KG1 (cell line): ENCODE data around the gene PDE3B.
A peak's percentile ranks its signal among the peaks of the same experiment; 100 is the strongest.
"Not testable (repeated sequence)": the region's sequence is repeated elsewhere in the genome, so short reads cannot be mapped to it uniquely, and the experiment has no call there.

Experiments
- DNase-seq: peaks from one replicate; lab custom pipeline; 2025; lab: John Stamatoyannopoulos, UW

Gene PDE3B

DNA sequence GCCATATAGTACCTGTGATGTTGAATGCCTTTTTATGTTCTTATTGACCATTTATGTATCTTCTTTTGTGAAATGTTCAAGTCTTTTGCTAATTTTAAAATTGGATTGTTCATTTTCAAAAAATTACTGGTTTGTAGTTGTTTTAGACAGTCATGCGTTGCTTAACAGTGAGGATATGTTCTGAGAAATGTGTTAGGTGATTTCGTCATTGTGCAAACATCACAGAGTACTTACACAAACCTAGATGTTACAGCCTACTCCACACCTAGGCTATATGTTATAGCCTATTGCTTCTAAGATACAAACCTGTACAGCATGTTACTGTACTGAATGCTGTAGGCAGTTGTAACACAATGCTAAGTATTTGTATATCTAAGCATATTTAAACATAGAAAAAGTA, 32.5 kb downstream of the PDE3B start:
- no peak for DNase-seq

DNA sequence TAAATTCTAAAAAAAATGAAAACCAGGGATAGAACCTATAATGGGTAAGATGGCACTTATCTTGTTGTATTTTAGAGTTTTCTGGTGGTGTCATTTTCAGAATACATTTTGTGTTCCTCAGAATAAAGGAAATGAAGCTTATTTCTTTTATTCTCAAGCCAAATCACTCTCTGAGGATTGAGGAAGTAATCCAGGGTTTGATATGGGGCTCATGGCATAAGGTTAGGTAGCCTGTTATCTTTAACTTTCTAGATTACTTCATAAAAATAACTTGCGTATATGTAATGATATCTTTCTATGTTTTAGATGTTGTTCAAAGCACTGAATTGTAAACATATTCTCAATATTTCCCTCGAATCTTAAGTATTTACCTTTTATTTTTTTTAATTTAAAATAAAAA, 33.5 kb downstream of the PDE3B start:
- no peak for DNase-seq

DNA sequence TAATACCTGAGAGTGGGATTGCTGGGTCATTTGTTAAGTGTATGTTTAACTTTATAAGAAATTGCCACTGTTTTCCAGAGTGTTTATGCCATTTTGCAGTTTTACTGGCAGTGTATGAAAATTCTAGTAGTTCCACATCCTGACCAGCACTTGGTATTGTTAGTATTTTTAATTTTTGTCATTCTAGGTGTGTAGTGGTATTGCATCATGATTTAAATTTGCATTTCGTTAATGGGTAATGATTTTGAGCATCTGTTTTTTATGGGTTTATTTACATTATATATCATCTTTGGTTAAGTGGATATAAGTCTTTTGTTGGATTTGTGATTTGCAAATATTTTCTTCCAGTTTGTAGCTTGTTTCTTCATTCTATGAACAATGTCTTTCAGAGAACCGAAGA, 34.7 kb downstream of the PDE3B start:
- no peak for DNase-seq

DNA sequence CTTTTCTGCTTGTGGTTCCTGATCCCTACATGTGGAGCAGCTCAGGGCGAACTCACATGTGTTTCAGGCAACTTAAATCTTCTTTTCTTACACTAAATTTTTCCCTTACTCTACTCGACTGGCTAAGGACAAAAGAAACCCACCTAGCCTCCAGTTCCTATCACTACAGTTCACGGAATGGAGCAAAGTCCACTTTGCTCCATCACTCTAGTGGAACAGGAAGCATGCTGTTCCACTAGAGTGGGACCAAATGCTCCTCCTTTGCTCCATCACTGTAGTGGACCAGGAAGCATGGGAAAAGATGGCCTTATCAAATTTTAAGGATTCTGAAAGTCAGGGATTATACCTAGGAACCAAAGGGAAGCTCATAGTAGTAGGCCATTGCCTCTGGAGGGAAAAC, 36.1 kb downstream of the PDE3B start:
- no peak for DNase-seq

DNA sequence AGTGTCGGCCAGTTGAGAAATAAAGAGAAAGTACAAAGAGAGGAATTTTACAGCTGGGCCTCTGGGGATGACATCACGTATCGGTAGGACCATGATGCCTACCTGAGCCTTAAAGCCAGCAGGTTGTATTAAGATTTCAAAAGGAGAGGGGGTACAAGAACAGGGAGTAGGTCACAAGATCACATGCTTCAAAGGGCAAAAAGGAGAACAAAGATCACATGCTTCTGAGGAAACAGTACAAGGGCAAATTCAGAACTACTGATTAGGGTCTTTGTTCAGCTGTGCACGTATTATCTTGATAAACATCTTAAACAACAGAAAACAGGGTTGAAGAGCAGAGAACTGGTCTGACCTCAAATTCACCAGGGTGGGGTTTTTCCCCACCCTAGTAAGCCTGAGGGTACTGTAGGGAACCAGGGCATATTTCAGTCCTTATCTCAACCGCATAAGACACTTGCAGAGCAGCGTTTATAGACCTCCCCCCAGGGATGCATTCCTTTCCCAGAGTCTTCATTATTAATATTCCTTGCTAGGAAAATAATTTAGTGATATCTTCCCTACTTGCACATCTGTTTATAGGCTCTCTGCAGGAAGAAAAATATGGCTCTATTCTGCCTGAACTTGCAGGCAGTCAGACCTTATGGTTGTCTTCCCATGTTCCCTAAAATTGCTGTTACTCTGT, 40.8 kb downstream of the PDE3B start:
- DNase-seq: not testable (repeated sequence)

DNA sequence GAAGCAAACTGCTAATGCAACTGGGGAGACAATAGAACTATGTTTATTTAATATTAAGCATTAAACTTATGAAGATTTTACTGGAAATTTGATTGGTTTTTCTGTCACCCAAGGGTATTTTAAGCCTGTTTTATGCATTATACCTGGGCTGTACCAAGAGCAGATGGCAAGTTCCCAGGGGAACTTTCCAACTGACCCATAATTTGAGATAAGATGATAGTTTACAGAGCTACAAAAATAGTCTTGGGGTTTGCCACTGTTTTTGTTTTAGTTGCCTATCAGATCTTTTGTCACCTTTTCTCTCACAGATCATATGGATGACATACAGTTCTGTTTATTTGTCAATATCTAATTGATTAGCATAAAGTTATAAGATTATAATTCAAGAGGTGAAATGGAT, 43.9 kb downstream of the PDE3B start:
- DNase-seq: no peak

DNA sequence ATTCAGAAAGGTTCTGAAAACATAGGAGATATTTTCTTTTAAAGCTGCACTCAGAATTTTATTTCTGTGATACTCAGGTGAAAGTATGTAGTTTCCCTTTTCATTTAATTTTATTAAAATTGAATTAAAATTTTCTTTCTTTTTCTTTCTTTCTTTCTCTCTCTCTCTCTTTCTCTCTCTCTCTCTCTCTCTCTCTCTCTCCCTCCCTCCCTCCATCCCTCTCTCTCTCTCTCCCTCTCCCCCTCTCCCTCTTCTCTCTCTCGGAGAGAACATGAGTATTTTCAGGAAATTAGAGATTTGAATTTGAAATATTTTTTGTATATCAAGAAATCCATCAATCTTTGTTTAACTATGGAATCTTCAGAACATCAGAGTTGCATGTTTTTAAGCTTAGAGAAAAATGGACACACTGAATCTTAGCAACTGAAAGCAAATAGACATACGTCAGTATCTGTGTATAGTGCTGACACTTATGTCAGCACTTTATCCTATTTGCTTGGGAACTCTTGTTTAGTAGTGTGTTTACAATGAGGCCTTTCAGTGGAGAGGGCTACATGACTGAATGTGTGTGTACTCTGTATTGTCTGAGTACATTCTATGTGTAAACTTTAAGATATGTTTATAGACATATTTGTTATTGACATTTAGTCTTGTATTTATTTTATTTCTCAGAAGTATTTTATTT, 44.5 kb downstream of the PDE3B start:
- no peak for DNase-seq

DNA sequence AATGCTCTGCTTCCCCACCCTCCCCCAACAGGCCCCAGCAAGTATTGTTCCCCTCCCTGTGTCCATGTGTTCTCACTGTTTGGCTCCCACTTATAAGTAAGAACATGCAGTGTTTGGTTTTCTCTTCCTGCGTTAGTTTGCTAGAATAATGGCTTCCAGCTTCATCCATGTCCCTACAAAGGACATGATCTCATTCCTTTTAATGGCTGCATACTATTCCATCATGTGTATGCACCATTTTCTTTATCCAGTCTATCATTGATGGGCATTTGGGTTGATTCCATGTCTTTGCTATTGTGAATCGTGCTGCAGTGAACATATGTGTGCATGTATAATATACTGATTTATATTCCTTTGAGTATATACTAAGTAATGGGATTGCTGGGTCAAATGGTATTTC, 52.1 kb downstream of the PDE3B start:
- not testable (repeated sequence) for DNase-seq

DNA sequence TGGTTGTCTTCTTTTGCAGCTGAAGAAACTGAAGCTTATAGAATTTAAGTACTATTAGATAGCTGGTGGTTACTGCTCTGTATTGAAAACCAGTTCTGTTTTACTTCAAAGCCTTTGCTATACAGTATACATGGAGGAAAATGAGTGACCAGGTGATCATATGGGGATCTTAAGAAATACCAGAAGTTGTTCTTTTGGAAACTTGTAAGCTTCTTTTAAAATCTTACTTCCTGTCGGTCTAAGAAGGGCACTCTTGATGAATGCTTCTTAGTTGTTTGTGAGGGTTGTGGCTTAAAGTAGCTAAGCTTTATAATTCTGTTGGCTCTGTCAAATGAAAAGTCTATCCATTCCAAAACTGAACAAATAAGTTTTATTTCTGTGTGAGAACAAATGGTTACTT, 55.2 kb downstream of the PDE3B start:
- no peak for DNase-seq

DNA sequence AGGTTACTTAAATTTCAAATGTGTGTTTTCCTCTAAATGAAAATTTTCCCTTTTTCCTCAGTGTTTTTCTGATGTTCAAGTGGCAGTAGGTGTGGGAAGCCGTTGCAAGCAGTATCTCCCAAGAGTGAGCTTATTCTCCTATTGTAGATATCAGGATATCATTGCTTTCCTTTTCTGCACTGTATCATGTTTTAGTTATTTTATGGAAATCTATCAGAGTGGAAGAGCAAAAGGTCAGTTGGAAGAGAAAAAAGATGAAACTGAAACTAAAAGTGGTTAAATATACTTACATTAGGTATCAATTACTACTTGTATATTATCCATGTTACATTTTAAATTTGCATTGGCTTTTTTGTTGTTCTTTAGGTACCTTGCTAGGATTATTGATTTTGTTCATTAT, 57.0 kb downstream of the PDE3B start:
- no peak for DNase-seq

DNA sequence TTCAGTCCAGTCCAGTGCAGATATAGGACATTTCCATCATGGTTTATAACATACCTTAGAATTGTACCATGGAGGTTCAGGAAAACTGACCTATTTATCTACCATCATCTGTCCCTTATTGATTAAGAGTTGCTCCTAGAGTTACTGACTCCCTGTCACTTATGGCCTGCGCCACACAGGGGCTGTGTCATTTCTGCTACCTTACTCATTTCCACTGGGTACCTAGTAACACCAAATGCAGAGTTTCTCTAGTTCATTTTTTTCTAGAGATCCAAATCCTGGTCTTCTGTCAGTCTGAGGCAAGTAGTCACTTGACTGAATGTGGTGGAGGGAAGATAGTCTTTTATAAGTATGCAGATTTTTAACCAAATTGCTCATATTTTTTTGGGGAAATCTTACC, 59.2 kb downstream of the PDE3B start:
- DNase-seq: no peak

DNA sequence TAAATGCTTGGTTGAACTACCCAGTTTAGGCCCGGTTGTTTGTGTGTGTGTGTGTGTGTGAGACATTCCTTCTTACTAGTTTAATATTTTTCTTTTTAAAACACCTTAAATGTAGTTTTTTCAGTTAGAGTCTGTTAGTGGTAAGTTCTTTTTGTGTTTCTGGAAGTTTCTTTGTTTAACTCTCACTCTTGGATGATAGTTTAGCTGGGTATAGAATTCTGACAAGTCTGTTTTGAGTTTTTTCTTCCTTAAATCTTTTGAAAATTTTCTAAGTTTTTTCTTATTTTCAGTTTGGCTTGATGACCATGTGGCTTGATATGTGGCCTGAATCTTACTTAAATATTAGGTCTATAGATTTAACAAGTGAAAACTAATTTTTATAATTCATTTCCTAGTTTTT, 60.1 kb downstream of the PDE3B start:
- no peak for DNase-seq

DNA sequence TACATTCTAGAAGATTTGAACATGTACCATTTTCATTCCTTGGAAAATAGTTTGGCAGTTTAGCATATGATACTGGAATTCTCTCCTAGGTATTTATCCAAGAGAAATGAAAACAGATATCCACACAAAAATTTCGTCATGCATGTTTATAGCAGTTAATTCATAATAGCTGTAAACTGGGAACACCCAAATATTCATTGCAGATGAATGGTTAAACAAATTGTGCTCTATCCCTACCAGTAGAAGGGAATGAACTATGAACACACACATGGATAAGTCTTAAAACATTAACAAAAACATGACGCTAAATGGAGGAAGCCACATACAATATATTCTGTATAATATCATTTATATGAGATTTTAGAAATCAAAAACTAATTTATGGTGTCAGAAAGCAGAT, 61.5 kb downstream of the PDE3B start:
- DNase-seq: no peak

DNA sequence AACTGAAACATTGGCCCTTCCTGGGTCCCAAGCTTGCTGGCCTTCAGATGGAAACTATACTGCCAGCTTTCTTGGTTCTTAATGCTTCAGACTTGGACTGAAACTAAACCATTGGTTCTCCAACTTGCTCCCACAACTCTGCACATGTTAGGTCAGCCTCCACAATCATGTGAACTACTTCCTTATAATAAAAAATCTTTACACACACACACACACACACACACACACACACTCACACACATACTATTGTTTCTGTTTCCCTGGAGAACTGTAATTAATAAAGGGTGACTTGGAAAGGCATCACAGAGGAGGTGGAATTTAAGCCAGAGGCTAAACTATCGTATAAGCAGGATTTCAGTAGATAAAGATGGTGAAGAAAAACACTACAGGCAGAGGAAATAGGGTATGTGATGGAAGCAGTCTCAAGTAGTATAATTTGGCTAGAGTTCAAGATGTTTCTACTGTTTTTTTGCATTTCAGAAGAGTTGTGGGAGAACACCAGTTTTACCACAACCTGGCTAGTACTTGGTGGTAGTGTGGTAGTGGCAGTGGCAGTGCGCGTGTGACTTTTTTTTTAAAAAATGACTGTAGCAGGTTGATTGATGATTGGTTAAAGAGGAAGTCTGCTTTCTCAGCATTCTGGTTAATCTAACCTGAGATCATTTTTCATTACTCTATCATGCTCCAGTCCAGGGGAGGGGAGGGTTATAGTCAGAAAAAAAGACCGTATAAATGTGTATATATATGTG, 70.1 kb downstream of the PDE3B start:
- peak; percentile 69 for DNase-seq

DNA sequence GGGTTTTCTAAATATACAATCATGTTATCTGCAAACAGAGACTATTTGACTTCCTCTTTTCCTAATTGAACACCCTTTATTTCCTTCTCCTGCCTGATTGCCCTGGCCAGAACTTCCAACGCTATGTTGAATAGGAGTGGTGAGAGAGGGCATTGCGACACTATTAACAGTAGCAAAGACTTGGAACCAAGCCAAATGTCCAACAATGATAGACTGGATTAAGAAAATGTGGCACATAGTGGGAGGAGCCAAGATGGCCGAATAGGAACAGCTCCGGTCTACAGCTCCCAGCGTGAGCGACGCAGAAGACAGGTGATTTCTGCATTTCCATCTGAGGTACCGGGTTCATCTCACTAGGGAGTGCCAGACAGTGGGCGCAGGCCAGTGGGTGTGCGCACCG, 72.1 kb downstream of the PDE3B start:
- not testable (repeated sequence) for DNase-seq

DNA sequence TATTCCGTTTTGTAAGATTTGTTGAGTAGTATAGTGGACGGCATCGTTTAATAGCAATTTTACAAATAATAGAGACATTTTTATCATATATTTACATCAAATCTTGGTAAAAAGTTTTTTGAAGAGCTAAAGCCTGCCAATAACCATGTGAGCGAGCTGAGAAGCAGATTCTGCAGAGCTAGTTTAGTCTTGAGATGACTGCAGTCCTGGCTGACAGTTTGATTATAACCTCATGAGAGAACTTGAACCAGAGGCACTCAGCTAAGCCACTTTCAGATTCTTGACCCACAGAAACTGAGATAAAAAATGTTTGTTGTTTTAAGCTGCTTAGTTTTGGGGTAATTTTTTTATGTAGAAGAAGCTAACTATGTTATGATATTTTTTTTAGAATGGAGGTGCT, 78.9 kb downstream of the PDE3B start:
- no peak for DNase-seq

DNA sequence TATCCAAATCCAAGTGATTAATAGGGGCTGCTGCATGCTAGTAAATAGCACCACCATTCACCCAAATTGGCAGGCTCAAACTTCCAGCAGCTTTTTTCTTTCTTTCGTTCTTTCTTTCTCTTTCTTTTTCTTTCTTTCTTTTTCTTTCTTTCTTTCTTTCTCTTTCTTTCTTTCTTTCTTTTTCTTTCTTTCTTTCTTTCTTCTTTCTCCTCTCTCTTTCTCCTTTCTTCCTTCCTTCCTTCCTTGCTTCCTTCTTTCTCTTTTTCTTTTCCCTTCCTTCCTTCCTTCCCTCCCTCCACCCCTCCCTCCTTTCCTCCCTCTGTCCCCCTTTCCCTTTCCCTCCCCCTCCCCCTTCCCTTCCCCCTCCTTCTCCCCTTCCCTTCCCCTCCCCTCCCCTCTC, 81.5 kb downstream of the PDE3B start:
- DNase-seq: no peak

DNA sequence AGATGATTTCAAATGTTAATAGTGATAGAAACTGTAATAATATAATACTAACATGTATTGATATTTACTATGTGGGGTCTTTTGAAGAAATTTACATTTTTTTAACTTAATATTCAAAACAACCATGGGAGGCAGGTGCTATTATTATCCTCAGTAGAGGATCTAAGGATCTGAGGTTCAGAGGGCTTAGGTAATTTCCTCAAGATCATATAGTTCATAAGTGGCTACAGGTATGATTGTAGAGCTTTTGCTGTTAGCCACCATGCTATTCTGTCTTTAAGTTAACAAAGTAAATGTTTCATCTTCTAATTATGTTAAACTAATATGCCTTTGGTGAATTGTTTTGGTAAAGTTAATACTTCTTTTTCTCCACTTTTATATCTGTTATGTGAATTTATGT, 83.6 kb downstream of the PDE3B start:
- no peak for DNase-seq

DNA sequence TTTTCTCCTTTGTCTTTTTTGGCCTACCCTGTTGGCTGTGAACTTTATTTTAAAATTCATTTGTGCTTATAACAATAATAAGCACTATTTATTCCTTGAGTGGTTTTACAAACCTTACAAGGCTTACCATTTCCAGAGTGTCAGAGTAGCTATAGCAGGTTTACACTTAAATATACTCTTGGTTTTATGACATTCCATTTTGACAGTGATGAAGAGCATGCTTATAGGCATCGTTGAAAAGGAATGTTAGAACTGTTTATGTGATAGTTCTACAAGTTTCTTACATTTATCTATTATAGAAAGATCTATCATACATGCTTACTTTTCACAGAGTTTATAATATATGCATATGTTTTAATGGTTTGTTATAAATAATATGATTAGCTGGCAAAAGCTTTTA, 84.1 kb downstream of the PDE3B start:
- no peak for DNase-seq

DNA sequence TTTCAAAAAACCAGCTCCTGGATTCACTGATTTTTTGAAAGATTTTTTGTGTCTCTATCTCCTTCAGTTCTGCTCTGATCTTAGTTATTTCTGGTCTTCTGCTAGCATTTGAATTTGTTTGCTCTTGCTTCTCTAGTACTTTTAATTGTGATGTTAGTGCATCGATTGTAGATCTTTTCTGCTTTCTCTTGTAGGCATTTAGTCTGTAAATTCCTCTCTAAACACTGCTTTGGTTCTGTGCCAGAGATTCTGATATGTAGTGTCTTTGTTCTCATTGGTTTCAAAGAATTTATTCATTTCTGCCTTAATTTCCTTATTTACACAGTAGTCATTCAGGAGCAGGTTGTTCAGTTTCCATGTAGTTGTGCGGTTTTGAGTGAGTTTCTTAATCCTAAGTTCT, 96.9 kb downstream of the PDE3B start:
- not testable (repeated sequence) for DNase-seq

DNA sequence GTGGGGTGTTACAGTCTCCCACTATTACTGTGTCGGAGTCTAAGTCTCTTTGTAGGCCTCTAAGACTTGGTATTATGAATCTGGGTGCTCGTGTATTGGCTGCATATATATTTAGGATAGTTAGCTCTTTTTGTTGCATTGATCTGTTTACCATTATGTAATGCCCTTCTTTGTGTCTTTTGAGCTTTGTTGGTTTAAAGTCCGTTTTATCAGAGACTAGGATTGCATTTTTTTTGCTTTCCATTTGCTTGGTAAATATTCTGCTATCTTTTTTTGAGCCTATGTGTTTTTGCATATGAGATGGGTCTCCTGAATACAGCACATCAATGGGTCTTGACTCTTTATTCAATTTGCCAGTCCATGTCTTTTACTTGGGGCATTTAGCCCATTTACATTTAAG, 97.6 kb downstream of the PDE3B start:
- no peak for DNase-seq

DNA sequence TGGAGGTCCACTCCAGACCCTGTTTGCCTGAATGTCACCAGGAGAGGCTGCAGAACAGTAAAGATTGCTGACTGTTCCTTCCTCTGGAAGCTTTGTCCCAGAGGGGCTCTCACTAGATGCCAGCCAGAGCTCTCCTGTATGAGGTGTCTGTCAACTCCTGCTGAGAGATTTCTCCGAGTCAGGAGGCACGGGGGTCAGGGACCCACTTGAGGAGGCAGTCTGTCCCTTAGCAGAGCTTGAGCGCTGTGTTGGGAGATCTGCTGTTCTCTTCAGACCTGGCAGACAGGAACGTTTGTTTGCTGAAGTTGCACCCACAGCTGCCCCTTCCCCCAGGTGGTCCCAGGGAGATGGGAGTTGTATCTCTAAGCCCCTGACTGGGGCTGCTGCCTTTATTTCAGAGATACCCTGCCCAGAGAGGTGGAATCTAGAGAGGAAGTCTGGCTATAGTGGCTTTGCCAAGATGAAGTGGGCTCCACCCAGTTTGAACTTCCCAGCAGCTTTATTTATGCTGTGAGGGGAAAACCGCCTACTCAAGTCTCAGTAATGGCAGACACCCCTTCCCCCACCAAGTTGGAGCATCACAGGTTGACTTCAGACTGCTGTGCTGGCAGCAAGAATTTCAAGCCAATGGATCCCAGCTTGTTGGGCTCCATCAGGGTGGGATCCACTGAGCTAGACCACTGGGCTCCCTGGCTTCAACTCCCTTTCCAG, 99.4 kb downstream of the PDE3B start:
- no peak for DNase-seq

DNA sequence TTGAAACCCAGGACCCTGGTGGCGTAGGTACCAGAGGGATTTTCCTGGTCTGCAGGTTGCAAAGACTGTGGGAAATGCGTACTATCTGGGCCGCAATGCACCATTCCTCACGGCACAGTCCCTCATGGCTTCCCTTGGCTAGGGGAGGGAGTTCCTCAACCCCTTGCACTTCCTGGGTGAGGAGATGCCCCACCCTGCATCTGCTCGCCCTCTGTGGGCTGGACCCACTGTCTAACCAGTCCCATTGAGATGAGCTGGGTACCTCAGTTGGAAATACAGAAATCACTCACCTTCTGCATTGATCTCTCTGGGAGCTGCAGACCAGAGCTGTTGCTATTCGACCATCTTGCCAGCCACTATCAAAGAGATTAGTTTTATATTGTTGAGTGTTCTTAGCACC, 100.1 kb downstream of the PDE3B start:
- not testable (repeated sequence) for DNase-seq
